GM18867 (cell line): ENCODE measurements around the gene FAM153A.
"Not testable (repeated sequence)": the region's sequence is repeated elsewhere in the genome, so short reads cannot be mapped to it uniquely, and the experiment has no call there.

Experiments
- ATAC-seq: cut with Tn5 transposase; IDR thresholded peaks from one replicate; pipeline ENCODE4 v1.9.1; 2021; ENCODE audit warnings: mild to moderate bottlenecking, moderate library complexity; ENCODE audit not compliant: unreplicated experiment

FAM153A gene

GRCh38 chr5:177782792-177783633 lies at the start of gene FAM153A:
TSS of gene FAM153A (minus strand) at chr5:177782899.
- ATAC-seq = not testable (repeated sequence)

- ATAC-seq = not testable (repeated sequence)
Measured at GRCh38 chr5:177832287-177832686, 49.6 kb upstream of the FAM153A start.

GRCh38 chr5:177826073-177826472 lies 43.4 kb upstream of the FAM153A start:
- not testable (repeated sequence) for ATAC-seq

- not testable (repeated sequence) for ATAC-seq
Measured at GRCh38 chr5:177824776-177825175, 42.1 kb upstream of the FAM153A start.

GRCh38 chr5:177822489-177822888 lies 39.8 kb upstream of the FAM153A start:
- not testable (repeated sequence) for ATAC-seq

GRCh38 chr5:177819664-177820063 lies 37.0 kb upstream of the FAM153A start:
- ATAC-seq = not testable (repeated sequence)

- not testable (repeated sequence) for ATAC-seq
Measured at GRCh38 chr5:177812814-177813425, 30.2 kb upstream of the FAM153A start.

- not testable (repeated sequence) for ATAC-seq
Measured at GRCh38 chr5:177812160-177812743, 29.6 kb upstream of the FAM153A start.

GRCh38 chr5:177809209-177809913 lies 26.7 kb upstream of the FAM153A start:
- ATAC-seq = not testable (repeated sequence)

GRCh38 chr5:177808420-177808819 lies 25.7 kb upstream of the FAM153A start:
- not testable (repeated sequence) for ATAC-seq

- ATAC-seq = not testable (repeated sequence)
Measured at GRCh38 chr5:177807265-177807664, 24.6 kb upstream of the FAM153A start.

GRCh38 chr5:177801427-177801826 lies 18.7 kb upstream of the FAM153A start:
- not testable (repeated sequence) for ATAC-seq

GRCh38 chr5:177798237-177798840 lies 15.6 kb upstream of the FAM153A start:
- ATAC-seq = not testable (repeated sequence)

GRCh38 chr5:177793272-177793671 lies 10.6 kb upstream of the FAM153A start:
- ATAC-seq = not testable (repeated sequence)

- not testable (repeated sequence) for ATAC-seq
Measured at GRCh38 chr5:177791649-177792048, 8.9 kb upstream of the FAM153A start.

- not testable (repeated sequence) for ATAC-seq
Measured at GRCh38 chr5:177782169-177782568, 530 bp downstream of the FAM153A start.

- ATAC-seq = not testable (repeated sequence)
Measured at GRCh38 chr5:177771206-177771605, 11.5 kb downstream of the FAM153A start.

GRCh38 chr5:177770646-177771045 lies 12.1 kb downstream of the FAM153A start:
- ATAC-seq = not testable (repeated sequence)

GRCh38 chr5:177763737-177764508 lies 18.8 kb downstream of the FAM153A start:
- ATAC-seq = not testable (repeated sequence)

GRCh38 chr5:177760954-177761353 lies 21.7 kb downstream of the FAM153A start:
- not testable (repeated sequence) for ATAC-seq
